ENCODE results near the gene SMURF1.

DNA sequence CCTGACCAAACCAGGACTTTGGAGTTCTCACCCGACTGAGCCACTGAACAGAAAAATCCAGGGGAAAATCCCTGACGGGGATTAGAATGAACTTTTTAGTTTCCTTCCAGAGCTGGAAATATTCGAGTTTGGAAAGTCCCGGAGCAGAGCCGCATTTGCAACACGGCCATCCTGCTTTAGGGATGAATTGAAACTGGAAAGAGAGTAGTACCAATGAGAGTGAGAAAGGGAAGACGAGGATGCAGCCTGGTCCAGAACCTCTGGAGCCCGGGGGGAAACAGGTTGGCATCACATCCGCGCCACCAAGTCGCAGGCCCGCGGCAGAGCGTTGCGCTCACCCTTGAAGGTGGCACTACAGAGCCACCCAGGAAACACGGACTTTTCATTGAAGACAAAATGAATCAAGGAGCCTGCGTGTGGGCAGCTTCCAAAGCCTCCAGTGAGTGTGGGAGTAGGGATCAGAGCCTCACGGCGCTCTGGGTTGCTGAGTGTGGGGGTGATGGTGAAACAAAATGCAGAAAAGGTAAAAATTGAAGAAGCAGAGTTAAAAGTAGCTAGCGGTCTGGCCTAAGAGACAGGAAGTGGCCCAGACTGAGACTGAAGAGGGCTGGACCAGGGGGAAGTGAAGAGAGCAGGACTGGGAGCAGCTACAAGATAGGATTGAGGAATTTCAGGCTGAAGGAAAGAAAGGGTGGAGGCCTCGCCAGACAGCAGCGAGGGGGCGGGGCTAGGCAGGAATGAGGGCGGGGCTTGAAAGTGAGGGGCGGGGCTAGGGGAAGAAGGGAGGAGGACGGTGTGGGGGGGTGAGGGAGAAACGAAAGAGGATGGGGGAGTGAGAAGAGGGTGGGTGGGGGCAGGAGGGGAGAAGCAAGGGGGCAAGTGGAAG is 1.8 kb downstream of the SMURF1 start:
- TF ChIP-seq, protein P1, sequence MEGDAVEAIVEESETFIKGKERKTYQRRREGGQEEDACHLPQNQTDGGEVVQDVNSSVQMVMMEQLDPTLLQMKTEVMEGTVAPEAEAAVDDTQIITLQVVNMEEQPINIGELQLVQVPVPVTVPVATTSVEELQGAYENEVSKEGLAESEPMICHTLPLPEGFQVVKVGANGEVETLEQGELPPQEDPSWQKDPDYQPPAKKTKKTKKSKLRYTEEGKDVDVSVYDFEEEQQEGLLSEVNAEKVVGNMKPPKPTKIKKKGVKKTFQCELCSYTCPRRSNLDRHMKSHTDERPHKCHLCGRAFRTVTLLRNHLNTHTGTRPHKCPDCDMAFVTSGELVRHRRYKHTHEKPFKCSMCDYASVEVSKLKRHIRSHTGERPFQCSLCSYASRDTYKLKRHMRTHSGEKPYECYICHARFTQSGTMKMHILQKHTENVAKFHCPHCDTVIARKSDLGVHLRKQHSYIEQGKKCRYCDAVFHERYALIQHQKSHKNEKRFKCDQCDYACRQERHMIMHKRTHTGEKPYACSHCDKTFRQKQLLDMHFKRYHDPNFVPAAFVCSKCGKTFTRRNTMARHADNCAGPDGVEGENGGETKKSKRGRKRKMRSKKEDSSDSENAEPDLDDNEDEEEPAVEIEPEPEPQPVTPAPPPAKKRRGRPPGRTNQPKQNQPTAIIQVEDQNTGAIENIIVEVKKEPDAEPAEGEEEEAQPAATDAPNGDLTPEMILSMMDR (IDR thresholded peaks at IDR 0.05): no peak
- TF ChIP-seq ZFX (IDR thresholded peaks at IDR 0.05; ENCODE audit: borderline replicate concordance): no peak
